Liver (tissue), 9 donors: Measurements from ENCODE around the gene ARL4A. TPM values are rescaled to one million over a fixed set of nuclear protein-coding genes. Genes with fewer than 3 reads are reported as not detected.

Experiments
- DNase-seq: peaks from one replicate; pipeline ENCODE4 v3.0.0-alpha.2; 2017; ENCODE audit warnings: low spot score
- H3K27ac ChIP-seq, 2 donors: one replicate each; pipeline ENCODE4 v1.7.0; 2013; ENCODE audit warnings: inconsistent platforms in 2 of 2, low read length in 2 of 2, control low read depth in 1 of 2, low read depth in 1 of 2, mild to moderate bottlenecking in 1 of 2
- H3K27me3 ChIP-seq, 4 donors: one replicate each; pipeline versions ENCODE4 v1.6.1 to v1.7.0; 2013; ENCODE audit warnings: low read length in 3 of 4, inconsistent platforms in 1 of 4, mild to moderate bottlenecking in 1 of 4, moderate library complexity in 1 of 4; ENCODE audit not compliant: control insufficient read depth in 4 of 4, insufficient read depth in 4 of 4
- H3K36me3 ChIP-seq, 4 donors: one replicate each; pipeline versions ENCODE4 v1.6.1 to v1.7.0; 2013; ENCODE audit warnings: low read length in 3 of 4, mild to moderate bottlenecking in 3 of 4, low read depth in 1 of 4, moderate library complexity in 1 of 4; ENCODE audit not compliant: control insufficient read depth in 4 of 4, insufficient read depth in 3 of 4
- H3K4me1 ChIP-seq, 4 donors: one replicate each; pipeline versions ENCODE4 v1.6.1 to v1.7.0; 2013; ENCODE audit warnings: low read length in 3 of 4, mild to moderate bottlenecking in 3 of 4, moderate library complexity in 1 of 4; ENCODE audit not compliant: control insufficient read depth in 4 of 4, insufficient read depth in 4 of 4
- H3K4me3 ChIP-seq, 3 donors: one replicate each; pipeline versions ENCODE4 v1.6.1 to v1.7.0; 2013; ENCODE audit warnings: low read length in 3 of 3, control low read depth in 1 of 3, low read depth in 1 of 3, mild to moderate bottlenecking in 1 of 3
- H3K9ac ChIP-seq, 2 donors: one replicate each; pipeline ENCODE4 v1.7.0; 2013; ENCODE audit warnings: low read length in 2 of 2, mild to moderate bottlenecking in 2 of 2, moderate library complexity in 2 of 2, control low read depth in 1 of 2, low read depth in 1 of 2
- H3K9me3 ChIP-seq, 4 donors: one replicate each; pipeline versions ENCODE4 v1.6.1 to v1.7.0; 2013; ENCODE audit warnings: low read length in 3 of 4; ENCODE audit not compliant: control insufficient read depth in 4 of 4
- CTCF ChIP-seq: fragments of 150-350 bp; IDR thresholded peaks from 2 replicates; pipeline ENCODE4 v1.5.1; 2017; ENCODE audit warnings: improper control_type of control experiment, low read depth, low read length; ENCODE audit not compliant: missing input control
- EGR1 ChIP-seq, 2 donors: IDR thresholded peaks; 2 replicates each; pipeline ENCODE4 v1.6.1; 2016 to 2018; ENCODE audit warnings: antibody characterized with exemption in 2 of 2, low read depth in 2 of 2
- FOXA2 ChIP-seq: IDR thresholded peaks from 2 replicates; pipeline ENCODE4 v1.6.1; 2016; ENCODE audit warnings: antibody characterized with exemption
- GABPA ChIP-seq, 2 donors: IDR thresholded peaks in 1 of 2; conservative IDR thresholded peaks in 1 of 2; 2 replicates each; pipeline ENCODE4 v1.6.1; 2016; ENCODE audit warnings: antibody characterized with exemption in 2 of 2, mild to moderate bottlenecking in 1 of 2, moderate library complexity in 1 of 2
- HNF4G ChIP-seq: IDR thresholded peaks from 2 replicates; pipeline ENCODE4 v1.6.1; 2016; ENCODE audit warnings: antibody characterized with exemption
- NR2F2 ChIP-seq: IDR thresholded peaks from 2 replicates; pipeline ENCODE4 v1.6.1; 2016; ENCODE audit warnings: antibody characterized with exemption
- RAD21 ChIP-seq, 2 donors: IDR thresholded peaks; 2 replicates each; pipeline ENCODE4 v1.6.1; 2016; ENCODE audit warnings: antibody characterized with exemption in 2 of 2, mild to moderate bottlenecking in 2 of 2
- SP1 ChIP-seq: IDR thresholded peaks from 2 replicates; pipeline ENCODE4 v1.6.1; 2018; ENCODE audit warnings: antibody characterized with exemption, mild to moderate bottlenecking
- WGBS: extraction: QIAGEN DNeasy Blood & Tissue Kit; methylation state at CpG from one replicate; pipeline ENCODE4 v1.1.7; 2013; 5-methylcytosine and 5-hydroxymethylcytosine counted together
- polyA plus RNA-seq, 2 donors: library from polyadenylated mRNA; stranded (reverse) in 1 of 2; unstranded in 1 of 2; fragments of 200-250 nt in 1 of 2; fragments of >200 nt in 1 of 2; fragmentation: Nextera tagmentation in 1 of 2; extraction: Ambion mirVana in 1 of 2; gene quantifications; one replicate each; pipeline versions ENCODE4 v1.2.1 to v1.2.3, GENCODE V29; 2013 to 2015
- total RNA-seq, 2 donors: library from RNA; depleted of rRNA; stranded (reverse); fragments of >200 nt; gene quantifications; one replicate each; pipeline ENCODE4 v1.2.3, GENCODE V29; 2014
- TF ChIP-seq, protein P1 (sequence below): IDR thresholded peaks from 2 replicates; pipeline ENCODE4 v1.6.1; 2016; ENCODE audit warnings: antibody characterized with exemption, mild to moderate bottlenecking
- TF ChIP-seq, protein P2 (sequence below): IDR thresholded peaks from 2 replicates; pipeline ENCODE4 v1.6.1; 2016; ENCODE audit warnings: antibody characterized with exemption
- TF ChIP-seq, protein P3 (sequence below): IDR thresholded peaks from 2 replicates; pipeline ENCODE4 v1.6.1; 2016; ENCODE audit warnings: antibody characterized with exemption
- donor health status: healthy.
- donor health status: healthy.
- donor health status: healthy.
- donor health status: healthy.
- donor health status: healthy.

The ARL4A gene
- total and polyA plus RNA-seq, 4 donors, result 7.5 to 77.3 (median 16.0) TPM

- Histone ChIP-seq H3K4me3 (no peak overlapping the region), H3K27me3 (no peaks in the 10 kb centered on the region), H3K9me3 (no peaks in the 10 kb centered on the region), H3K4me1 (peaks cover 0 to 14% (median 1%) of the 10 kb centered on the region in 4 donors), H3K9ac (no peak overlapping the region), H3K27ac (no peak overlapping the region), H3K36me3 (no peaks in the 10 kb centered on the region)
- DNase-seq, result no peak
- 72% methylated on average over 1 of the region's 1 CpG for WGBS
- TF ChIP-seq, protein P1, sequence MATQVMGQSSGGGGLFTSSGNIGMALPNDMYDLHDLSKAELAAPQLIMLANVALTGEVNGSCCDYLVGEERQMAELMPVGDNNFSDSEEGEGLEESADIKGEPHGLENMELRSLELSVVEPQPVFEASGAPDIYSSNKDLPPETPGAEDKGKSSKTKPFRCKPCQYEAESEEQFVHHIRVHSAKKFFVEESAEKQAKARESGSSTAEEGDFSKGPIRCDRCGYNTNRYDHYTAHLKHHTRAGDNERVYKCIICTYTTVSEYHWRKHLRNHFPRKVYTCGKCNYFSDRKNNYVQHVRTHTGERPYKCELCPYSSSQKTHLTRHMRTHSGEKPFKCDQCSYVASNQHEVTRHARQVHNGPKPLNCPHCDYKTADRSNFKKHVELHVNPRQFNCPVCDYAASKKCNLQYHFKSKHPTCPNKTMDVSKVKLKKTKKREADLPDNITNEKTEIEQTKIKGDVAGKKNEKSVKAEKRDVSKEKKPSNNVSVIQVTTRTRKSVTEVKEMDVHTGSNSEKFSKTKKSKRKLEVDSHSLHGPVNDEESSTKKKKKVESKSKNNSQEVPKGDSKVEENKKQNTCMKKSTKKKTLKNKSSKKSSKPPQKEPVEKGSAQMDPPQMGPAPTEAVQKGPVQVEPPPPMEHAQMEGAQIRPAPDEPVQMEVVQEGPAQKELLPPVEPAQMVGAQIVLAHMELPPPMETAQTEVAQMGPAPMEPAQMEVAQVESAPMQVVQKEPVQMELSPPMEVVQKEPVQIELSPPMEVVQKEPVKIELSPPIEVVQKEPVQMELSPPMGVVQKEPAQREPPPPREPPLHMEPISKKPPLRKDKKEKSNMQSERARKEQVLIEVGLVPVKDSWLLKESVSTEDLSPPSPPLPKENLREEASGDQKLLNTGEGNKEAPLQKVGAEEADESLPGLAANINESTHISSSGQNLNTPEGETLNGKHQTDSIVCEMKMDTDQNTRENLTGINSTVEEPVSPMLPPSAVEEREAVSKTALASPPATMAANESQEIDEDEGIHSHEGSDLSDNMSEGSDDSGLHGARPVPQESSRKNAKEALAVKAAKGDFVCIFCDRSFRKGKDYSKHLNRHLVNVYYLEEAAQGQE, result no peak
- TF ChIP-seq NR2F2 (no peak), GABPA (IDR thresholded peaks at IDR 0.05 in 1 of 2, conservative IDR thresholded peaks at IDR 0.05 in 1 of 2) (no peak), HNF4G (no peak), FOXA2 (no peak), EGR1 (IDR thresholded peaks at IDR 0.05; ENCODE audit: low read depth in 2 of 2) (no peak), SP1 (no peak), CTCF (no peak)
- TF ChIP-seq, protein P2, sequence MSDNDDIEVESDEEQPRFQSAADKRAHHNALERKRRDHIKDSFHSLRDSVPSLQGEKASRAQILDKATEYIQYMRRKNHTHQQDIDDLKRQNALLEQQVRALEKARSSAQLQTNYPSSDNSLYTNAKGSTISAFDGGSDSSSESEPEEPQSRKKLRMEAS, result no peak
Measured at GRCh38 chr7:12692035-12692434, 4.6 kb downstream of the ARL4A start.

DNA sequence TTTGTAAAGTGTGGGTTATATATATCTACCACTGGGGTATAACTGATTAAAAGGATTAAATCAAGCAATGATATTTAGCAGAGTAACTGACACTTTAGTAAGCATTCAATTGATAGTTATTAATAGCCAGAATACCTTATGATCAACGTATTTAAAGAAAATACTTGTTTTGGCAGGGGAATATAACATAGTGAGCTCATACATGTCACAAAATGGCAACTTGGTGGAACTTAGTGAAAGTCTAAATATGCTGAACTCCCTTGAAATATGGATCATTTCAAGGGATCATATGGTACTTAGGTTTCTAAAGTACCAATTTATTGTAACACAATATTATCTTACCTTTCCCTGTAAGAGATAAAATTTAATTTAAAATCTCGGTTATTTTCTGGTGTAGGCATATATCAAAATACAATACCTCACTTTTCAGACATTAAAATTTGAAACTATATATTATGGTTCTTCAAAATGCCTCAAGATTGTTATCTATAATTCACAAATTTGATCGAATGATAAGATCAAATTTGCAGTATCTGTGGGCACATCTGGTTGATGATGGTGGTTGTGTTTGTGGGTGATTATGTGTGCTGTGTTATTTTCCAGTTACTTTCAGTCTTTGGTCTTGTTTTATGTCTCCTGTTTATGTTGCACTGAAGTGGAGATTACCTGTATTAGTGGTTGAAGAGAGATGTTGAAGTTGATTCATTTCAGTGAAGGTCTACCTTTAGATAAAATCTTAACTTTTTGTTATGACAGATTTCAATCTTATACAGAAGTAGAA, 5.2 kb downstream of the ARL4A start:
- no peak for TF ChIP-seq RAD21 (IDR thresholded peaks at IDR 0.05)
- Histone ChIP-seq H3K27ac (no peak overlapping the region), H3K9me3 (no peaks in the 10 kb centered on the region), H3K4me1 (peaks cover 0 to 11% (median 1%) of the 10 kb centered on the region in 4 donors), H3K9ac (no peak overlapping the region), H3K4me3 (no peak overlapping the region), H3K36me3 (no peaks in the 10 kb centered on the region), H3K27me3 (no peaks in the 10 kb centered on the region)
- 74% methylated on average over 3 of the region's 3 CpGs for WGBS
- DNase-seq, result no peak

- H3K27me3 ChIP-seq, result no peaks in the 10 kb centered on the region
- H3K27ac ChIP-seq, result no peak overlapping the region
- no peak overlapping the region for H3K9ac ChIP-seq
- H3K9me3 ChIP-seq, result no peaks in the 10 kb centered on the region
- no peaks in the 10 kb centered on the region for H3K36me3 ChIP-seq
- no peak for DNase-seq
- no peak overlapping the region for H3K4me3 ChIP-seq
- WGBS, result 87% methylated on average over 1 of the region's 1 CpG
- no peaks in the 10 kb centered on the region for H3K4me1 ChIP-seq
- TF ChIP-seq EGR1 (IDR thresholded peaks at IDR 0.05; ENCODE audit: low read depth in 2 of 2), result no peak
- TF ChIP-seq, protein P2, result no peak
- TF ChIP-seq, protein P3, sequence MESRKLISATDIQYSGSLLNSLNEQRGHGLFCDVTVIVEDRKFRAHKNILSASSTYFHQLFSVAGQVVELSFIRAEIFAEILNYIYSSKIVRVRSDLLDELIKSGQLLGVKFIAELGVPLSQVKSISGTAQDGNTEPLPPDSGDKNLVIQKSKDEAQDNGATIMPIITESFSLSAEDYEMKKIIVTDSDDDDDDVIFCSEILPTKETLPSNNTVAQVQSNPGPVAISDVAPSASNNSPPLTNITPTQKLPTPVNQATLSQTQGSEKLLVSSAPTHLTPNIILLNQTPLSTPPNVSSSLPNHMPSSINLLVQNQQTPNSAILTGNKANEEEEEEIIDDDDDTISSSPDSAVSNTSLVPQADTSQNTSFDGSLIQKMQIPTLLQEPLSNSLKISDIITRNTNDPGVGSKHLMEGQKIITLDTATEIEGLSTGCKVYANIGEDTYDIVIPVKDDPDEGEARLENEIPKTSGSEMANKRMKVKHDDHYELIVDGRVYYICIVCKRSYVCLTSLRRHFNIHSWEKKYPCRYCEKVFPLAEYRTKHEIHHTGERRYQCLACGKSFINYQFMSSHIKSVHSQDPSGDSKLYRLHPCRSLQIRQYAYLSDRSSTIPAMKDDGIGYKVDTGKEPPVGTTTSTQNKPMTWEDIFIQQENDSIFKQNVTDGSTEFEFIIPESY, result no peak
Measured at GRCh38 chr7:12694817-12695216, 7.4 kb downstream of the ARL4A start.
